ENCODE results near the gene SUGCT.

SUGCT gene

GRCh38 chr7:40800771-40801170, 666.0 kb downstream of the SUGCT start:
- H3K4me2 ChIP-seq (ENCODE audit: low read length), result no peak overlapping the region
- no peak for TF ChIP-seq CTCF (IDR thresholded peaks at IDR 0.05)
- peak overlapping the region; percentile 1 for H2AFZ ChIP-seq
- no peaks in the 10 kb centered on the region for H3K27me3 ChIP-seq (ENCODE audit: control insufficient read depth, insufficient read depth, low read length)
- no peaks in the 10 kb centered on the region for H3K79me2 ChIP-seq
- H3K4me1 ChIP-seq, result no peaks in the 10 kb centered on the region
- no peak overlapping the region for H3K27ac ChIP-seq
- no peaks in the 10 kb centered on the region for H3K9me3 ChIP-seq (ENCODE audit: control insufficient read depth, low read length)
- no peak overlapping the region for H3K4me3 ChIP-seq (ENCODE audit: low read depth, low read length)
- H3K9ac ChIP-seq, result no peak overlapping the region
- no peaks in the 10 kb centered on the region for H3K36me3 ChIP-seq (ENCODE audit: control insufficient read depth, insufficient read depth, low read length)

- Histone ChIP-seq H3K9ac (no peak overlapping the region), H3K79me2 (no peaks in the 10 kb centered on the region), H3K4me3 (ENCODE audit: low read depth, low read length) (no peak overlapping the region), H3K4me1 (no peaks in the 10 kb centered on the region), H3K9me3 (ENCODE audit: control insufficient read depth, low read length) (no peaks in the 10 kb centered on the region), H3K27me3 (ENCODE audit: control insufficient read depth, insufficient read depth, low read length) (no peaks in the 10 kb centered on the region), H2AFZ (no peak overlapping the region), H3K27ac (no peak overlapping the region), H3K36me3 (ENCODE audit: control insufficient read depth, insufficient read depth, low read length) (no peaks in the 10 kb centered on the region), H3K4me2 (ENCODE audit: low read length) (no peak overlapping the region)
- TF ChIP-seq CTCF (IDR thresholded peaks at IDR 0.05), result no peak
Observed at GRCh38 chr7:40802497-40802896, 667.7 kb downstream of the SUGCT start.

- Histone ChIP-seq H3K27me3 (ENCODE audit: control insufficient read depth, insufficient read depth, low read length) (no peaks in the 10 kb centered on the region), H3K4me3 (ENCODE audit: low read depth, low read length) (no peak overlapping the region), H3K79me2 (no peaks in the 10 kb centered on the region), H2AFZ (no peak overlapping the region), H3K27ac (no peak overlapping the region), H3K4me2 (ENCODE audit: low read length) (no peak overlapping the region), H3K4me1 (no peaks in the 10 kb centered on the region), H3K36me3 (ENCODE audit: control insufficient read depth, insufficient read depth, low read length) (no peaks in the 10 kb centered on the region), H3K9ac (no peak overlapping the region), H3K9me3 (ENCODE audit: control insufficient read depth, low read length) (no peaks in the 10 kb centered on the region)
- no peak for TF ChIP-seq CTCF (IDR thresholded peaks at IDR 0.05)
Observed at GRCh38 chr7:40804477-40805215, 669.8 kb downstream of the SUGCT start.

GRCh38 chr7:40805361-40805760, 670.6 kb downstream of the SUGCT start:
- H3K27ac ChIP-seq, result no peak overlapping the region
- H2AFZ ChIP-seq, result no peak overlapping the region
- H3K36me3 ChIP-seq (ENCODE audit: control insufficient read depth, insufficient read depth, low read length), result no peaks in the 10 kb centered on the region
- H3K27me3 ChIP-seq (ENCODE audit: control insufficient read depth, insufficient read depth, low read length), result no peaks in the 10 kb centered on the region
- no peaks in the 10 kb centered on the region for H3K79me2 ChIP-seq
- H3K4me1 ChIP-seq, result no peaks in the 10 kb centered on the region
- no peak overlapping the region for H3K9ac ChIP-seq
- H3K4me2 ChIP-seq (ENCODE audit: low read length), result no peak overlapping the region
- no peaks in the 10 kb centered on the region for H3K9me3 ChIP-seq (ENCODE audit: control insufficient read depth, low read length)
- TF ChIP-seq CTCF (IDR thresholded peaks at IDR 0.05), result no peak
- H3K4me3 ChIP-seq (ENCODE audit: low read depth, low read length), result no peak overlapping the region

- H3K27ac ChIP-seq, result no peak overlapping the region
- H3K9me3 ChIP-seq (ENCODE audit: control insufficient read depth, low read length), result no peaks in the 10 kb centered on the region
- H3K27me3 ChIP-seq (ENCODE audit: control insufficient read depth, insufficient read depth, low read length), result no peaks in the 10 kb centered on the region
- no peak overlapping the region for H2AFZ ChIP-seq
- no peak overlapping the region for H3K4me2 ChIP-seq (ENCODE audit: low read length)
- H3K4me1 ChIP-seq, result no peaks in the 10 kb centered on the region
- H3K79me2 ChIP-seq, result no peaks in the 10 kb centered on the region
- no peaks in the 10 kb centered on the region for H3K36me3 ChIP-seq (ENCODE audit: control insufficient read depth, insufficient read depth, low read length)
- TF ChIP-seq CTCF (IDR thresholded peaks at IDR 0.05), result no peak
- H3K4me3 ChIP-seq (ENCODE audit: low read depth, low read length), result no peak overlapping the region
- no peak overlapping the region for H3K9ac ChIP-seq
Observed at GRCh38 chr7:40808378-40808942, 673.7 kb downstream of the SUGCT start.

Data from parathyroid adenoma (tissue), 2 donors.